ENCODE measurements around the gene FRAS1.
"Not testable (repeated sequence)": the region's sequence is repeated elsewhere in the genome, so short reads cannot be mapped to it uniquely, and the experiment has no call there.

Gene FRAS1

GRCh38 chr4:78059524-78059889 lies 2.4 kb downstream of the FRAS1 start:
- DNase-seq, result peak; percentile 33

DNA sequence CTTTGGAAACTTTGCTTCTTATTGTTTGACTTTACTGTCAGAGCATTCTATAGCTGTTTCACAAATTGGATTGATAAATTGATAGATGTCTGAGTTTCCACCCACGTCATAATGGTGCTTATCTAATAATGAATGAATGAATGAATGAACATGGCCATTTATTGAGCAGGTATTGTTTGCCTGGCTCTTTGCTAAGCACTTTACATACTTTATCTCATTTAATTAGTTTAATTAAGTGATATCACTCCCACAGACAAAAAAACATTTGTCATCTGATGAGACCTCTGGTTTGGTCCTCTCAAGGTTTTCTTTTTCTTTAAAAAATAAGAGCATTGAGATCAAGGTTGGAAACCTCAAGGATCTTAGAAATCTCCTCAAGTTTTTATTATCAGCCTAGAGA lies 2.8 kb downstream of the FRAS1 start:
- DNase-seq, result no peak

DNA sequence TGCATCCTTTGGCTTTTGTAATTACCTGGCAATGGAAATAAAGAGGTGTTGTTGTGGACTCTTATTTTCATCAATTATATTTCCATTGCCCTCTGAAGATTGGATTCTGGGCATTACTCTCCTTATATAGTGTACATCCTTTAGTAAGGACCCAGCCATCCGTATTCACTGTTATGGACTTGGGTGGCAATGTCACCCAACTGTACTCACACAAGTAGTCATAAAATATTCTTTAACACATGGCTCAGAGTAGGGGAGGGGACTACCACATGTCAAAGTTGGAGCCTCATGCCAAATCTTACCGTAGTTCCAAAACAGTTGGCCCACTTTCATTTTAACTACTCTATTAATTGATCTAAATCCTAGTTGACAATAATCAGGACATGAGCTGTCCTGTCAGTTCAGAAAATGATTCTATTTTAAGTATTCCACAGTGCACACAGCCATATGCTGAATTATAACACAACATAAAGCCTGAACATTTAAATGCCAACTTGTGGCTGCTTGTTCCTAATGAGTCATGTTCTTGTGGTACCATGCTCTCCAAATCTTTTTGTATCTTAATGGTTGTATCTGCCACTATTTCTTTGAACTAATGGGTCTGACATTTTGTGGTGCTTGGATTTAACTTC lies 4.9 kb downstream of the FRAS1 start:
- DNase-seq, result no peak

DNA sequence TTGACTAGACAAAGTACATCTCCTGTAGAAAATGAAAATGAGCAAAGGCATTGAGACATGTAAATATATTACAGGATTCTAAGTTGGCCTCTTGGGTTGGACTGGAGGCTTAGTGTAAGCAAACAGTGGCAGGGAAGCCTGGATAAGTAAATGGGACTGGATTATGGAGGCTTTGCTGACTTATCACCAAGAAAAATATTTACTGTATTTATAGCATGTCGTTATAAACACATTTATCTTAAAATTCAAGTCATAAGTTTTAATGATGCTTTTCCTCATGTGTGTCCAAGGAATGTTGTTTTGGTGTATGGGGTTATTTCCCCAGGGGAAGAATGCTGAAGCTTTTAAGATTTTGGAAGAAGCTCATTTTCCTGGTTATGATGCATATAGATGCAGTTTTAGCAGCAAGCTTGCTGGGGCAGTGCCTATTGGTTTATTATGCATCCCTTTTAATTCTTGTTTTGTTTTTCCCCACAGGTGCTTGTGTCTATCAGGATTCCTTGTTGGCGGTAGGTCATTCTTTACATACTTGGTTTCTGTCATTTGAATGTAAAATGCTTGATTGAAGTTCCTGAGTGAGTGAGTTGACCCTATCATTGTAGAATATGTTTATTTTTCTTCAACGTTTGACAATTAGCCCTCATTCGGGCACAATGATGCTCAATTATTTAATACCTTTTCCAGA lies 8.5 kb downstream of the FRAS1 start:
- DNase-seq, result no peak

- no peak for DNase-seq
These were observed 11.4 kb downstream of the FRAS1 start for GRCh38 chr4:78068481-78068880.

DNA sequence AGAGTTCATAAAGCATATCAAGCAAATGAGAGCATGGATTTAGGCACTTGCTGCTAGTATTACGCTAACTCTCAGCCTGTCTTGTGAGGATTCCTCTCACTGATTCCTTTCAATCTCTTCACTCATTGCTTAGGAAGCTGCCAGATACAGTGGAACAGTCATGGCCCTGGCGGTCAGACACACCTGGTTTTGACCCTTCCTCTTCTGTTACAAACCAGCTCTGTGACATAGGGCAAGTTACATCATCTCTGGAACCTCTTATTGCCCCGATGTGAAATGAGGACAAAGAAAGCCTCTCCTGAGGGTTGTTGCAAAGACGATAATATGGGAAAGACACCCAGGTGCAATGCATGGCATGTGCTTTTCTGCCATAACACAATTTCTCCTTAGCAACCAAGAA lies 12.2 kb downstream of the FRAS1 start:
- DNase-seq, result no peak

GRCh38 chr4:78069859-78070258 lies 12.7 kb downstream of the FRAS1 start:
- DNase-seq, result no peak

DNA sequence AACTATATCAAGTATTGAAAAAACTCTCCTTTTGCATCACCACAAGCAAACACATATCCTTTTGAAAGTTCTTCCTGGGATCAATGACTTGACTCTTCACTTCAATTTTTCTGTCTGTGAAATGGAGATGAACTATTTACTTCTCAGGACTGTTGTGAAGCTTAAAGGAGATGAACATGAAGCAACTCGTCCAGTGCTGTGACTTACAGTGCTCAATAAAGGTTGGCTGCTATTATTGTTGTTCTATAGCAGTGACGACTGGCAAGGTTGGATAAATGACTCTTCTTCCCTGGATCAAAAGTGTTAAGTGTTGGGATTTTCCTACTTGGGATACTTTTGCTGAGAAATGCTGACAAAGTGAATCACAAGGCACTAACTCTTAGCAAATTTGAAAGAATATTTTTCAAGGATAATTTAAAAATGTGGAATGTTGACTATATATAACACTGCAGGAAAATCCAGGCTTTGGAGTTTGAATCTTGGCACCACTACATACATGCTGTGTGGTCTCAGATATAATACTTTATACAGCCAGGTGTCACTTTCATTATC lies 13.7 kb downstream of the FRAS1 start:
- DNase-seq, result no peak

DNA sequence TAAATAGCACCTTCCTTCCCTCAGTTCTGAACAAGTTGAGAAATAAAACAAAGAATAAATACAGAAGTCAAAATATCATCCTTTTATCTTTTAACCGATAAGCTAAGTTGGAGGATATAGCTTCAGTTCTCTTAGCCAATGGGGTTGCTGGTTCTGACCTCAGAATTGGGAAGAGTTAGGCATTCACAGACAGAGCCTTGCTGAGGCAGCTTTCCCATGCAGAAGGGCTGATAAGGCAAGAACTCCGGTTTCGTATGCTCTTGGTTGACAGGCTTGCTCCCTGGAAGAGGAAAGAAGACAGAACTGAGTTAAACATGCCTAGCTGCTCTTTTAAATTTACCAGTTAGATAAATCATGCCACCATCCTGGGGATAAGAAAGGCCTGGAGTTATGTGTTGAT lies 17.6 kb downstream of the FRAS1 start:
- DNase-seq, result no peak

DNA sequence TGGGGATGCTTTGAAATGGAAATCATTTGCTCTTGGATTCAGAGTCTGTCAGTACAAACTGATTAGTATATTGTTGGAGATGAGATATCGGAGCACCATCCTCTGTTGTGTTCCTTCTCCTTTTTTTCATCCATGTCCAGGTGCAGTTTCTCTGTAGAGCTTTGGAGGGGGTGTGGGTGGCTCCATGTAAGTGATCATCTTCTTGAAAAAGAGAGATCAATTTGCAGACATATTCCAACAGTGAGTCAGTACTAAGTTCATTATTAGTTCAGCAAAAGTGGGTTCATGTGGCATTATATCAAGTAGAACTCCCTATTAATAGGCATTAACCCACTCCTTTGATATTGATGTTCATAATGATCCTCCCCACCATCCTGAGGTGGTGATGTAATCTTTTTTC lies 18.9 kb downstream of the FRAS1 start:
- no peak for DNase-seq

GRCh38 chr4:78078101-78078500 lies 21.0 kb downstream of the FRAS1 start:
- DNase-seq, result no peak

- DNase-seq, result no peak
These were observed 22.8 kb downstream of the FRAS1 start for GRCh38 chr4:78079726-78080430.

GRCh38 chr4:78081541-78081940 lies 24.4 kb downstream of the FRAS1 start:
- DNase-seq, result no peak

GRCh38 chr4:78083035-78083434 lies 25.9 kb downstream of the FRAS1 start:
- no peak for DNase-seq

DNA sequence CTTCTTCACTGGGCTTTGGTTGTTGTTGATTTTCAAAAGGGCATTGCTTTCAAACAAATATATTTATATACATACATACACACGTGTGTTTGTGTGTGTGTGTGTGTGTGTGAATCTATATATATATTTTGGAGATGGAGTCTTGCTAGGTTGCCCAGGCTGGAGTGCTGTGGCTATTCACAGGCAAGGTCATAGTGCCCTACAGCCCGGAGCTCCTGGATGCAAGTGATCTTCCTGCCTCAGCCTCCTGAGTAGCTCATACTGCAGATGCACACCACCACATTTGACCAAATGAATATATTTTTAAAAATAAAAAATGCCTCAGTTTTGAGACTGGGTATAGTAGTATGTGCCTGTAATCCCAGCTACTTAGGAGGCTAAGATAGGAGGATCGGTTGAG lies 34.4 kb downstream of the FRAS1 start:
- DNase-seq, result no peak

DNA sequence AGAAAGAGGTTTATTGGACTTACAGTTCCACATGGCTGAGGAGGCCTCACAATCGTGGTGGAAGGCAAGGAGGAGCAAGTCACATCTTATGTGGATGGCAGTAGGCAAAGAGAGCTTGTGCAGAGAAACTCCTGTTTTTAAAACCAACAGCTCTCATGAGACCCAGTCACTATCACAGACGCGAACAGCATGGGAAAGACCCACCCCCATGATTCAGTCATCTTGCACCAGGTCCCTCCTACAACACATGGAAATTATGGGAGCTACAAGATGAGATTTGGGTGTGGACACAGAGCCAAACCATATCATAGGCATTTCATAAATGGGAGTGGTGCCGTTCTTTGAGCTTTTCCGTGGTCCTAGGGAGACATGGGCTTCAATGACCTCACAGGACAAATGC lies 35.2 kb downstream of the FRAS1 start:
- not testable (repeated sequence) for DNase-seq

DNA sequence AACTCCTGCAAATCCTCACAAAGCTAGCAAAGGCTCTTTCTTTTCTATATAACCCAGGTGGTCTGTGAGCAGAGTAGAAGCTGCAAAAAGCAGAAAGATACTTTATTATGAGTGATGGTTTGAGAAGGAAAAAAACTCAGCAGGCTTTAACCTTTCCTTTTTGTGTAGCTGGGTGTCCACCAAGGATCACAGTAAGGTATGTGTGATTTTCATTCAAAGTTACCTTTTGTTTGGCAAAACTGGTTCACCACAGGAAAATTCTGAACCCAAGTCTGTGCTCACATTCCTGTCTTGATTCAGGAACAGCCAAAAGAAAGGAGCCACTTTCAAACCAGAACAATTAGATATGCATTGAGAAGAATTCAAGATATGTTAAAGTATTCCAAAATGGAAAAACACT lies 35.7 kb downstream of the FRAS1 start:
- no peak for DNase-seq

GRCh38 chr4:78095081-78095480 lies 38.0 kb downstream of the FRAS1 start:
- DNase-seq, result no peak

GRCh38 chr4:78099058-78099457 lies 41.9 kb downstream of the FRAS1 start:
- no peak for DNase-seq

DNA sequence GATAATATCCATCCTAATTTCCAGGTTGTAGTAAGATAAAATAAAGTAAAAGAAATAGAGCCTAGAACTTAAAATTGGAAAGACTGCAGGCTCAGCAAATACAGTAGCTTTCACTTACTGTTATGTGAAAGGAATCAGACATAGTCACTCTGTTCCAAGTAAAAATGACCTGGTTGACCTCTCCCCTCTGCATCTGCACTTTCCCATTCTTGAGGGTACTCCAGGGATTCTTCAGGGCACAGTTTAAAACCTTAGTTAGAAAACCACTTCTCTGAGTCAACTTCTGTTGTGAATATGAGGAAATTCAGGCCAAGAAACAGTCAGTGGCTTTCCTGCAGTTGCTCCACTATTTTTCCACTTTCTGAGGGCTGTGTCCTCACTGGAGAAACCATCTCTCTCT lies 42.9 kb downstream of the FRAS1 start:
- no peak for DNase-seq

- no peak for DNase-seq
These were observed 62.6 kb downstream of the FRAS1 start for GRCh38 chr4:78119698-78120097.

- no peak for DNase-seq
These were observed 63.2 kb downstream of the FRAS1 start for GRCh38 chr4:78120144-78120880.

DNA sequence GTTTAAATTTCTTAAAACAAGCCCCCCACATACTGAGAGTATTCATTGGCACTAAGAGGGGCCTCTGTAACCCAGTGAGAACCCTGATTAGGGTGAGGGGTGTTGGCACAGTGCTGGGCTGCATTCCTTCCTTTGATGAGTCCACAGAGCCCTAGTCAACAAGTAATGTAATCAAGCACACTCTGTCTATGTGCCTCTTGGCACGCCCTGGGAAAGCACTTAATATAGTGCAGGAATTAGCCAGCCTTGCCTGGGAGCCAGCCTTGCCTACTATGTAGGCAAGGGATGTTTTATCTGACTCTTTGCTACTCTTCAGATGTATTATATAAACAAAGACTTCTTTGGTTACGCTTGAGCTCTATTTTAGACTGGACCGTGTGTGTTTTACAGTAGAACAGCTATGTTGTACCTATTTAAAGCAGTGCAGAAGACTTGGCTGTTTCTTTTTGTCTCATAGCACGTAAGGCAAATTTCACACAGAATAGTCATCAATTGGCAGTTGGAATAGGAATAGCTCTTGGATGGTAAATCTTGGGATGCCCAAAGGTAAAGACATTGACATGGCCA lies 64.3 kb downstream of the FRAS1 start:
- no peak for DNase-seq

Measured in activated CD4-positive, alpha-beta T cell treated with anti-CD3 and anti-CD28 coated beads, Interleukin-2, amount 50 U/mL, for 16 hours (primary cell).